Measurements from ENCODE around the gene ZCCHC24.
A peak's percentile ranks its signal among the peaks of the same experiment; 100 is the strongest.

The ZCCHC24 gene

GRCh38 chr10:79392020-79392398, 53.4 kb downstream of the ZCCHC24 start:
- Histone ChIP-seq H3K9me3 (ENCODE audit: insufficient read depth, low read depth, low read length) (peaks cover under 1% of the 10 kb centered on the region), H2AFZ (ENCODE audit: insufficient read depth, low read length, poor library complexity) (peak overlapping the region; percentile 24), H3K36me3 (ENCODE audit: control insufficient read depth in 1 of 2, insufficient read depth in 2 of 2, low read length in 2 of 2) (no peaks in the 10 kb centered on the region), H4K12ac (ENCODE audit: low read depth, low read length) (no peak overlapping the region), H3K14ac (ENCODE audit: low read length) (no peak overlapping the region), H3K18ac (ENCODE audit: low read length) (no peak overlapping the region), H4K91ac (ENCODE audit: low read depth, low read length) (peak overlapping the region; percentile 51), H2BK120ac (ENCODE audit: insufficient read depth, low read length, poor library complexity) (no peak overlapping the region), H2AK5ac (ENCODE audit: low read length) (no peak overlapping the region), H3K23ac (ENCODE audit: low read length) (no peak overlapping the region), H3K4me2 (ENCODE audit: low read length) (no peak overlapping the region), H3K79me2 (ENCODE audit: control insufficient read depth, insufficient read depth, low read length, poor library complexity) (no peaks in the 10 kb centered on the region), H2BK12ac (ENCODE audit: low read length) (no peak overlapping the region), H3K27ac (ENCODE audit: low read depth, low read length) (no peak overlapping the region), H3K9ac (ENCODE audit: low read length) (no peak overlapping the region), H3K4me1 (ENCODE audit: control insufficient read depth in 1 of 2, insufficient read depth in 2 of 2, low read length in 2 of 2) (peaks cover 9 to 12% of the 10 kb centered on the region in 2 experiments), H2BK5ac (ENCODE audit: low read depth, low read length, poor library complexity) (no peak overlapping the region), H4K8ac (ENCODE audit: low read depth, low read length) (no peak overlapping the region), H3K4ac (ENCODE audit: low read depth, low read length) (no peak overlapping the region), H3K4me3 (ENCODE audit: low read depth, low read length) (no peak overlapping the region), H3K79me1 (ENCODE audit: low read length) (peaks cover 2% of the 10 kb centered on the region), H3K27me3 (ENCODE audit: insufficient read depth, low read length) (no peaks in the 10 kb centered on the region)
- no peak for DNase-seq
- WGBS (ENCODE audit: extremely low coverage, insufficient coverage, insufficient read length): no CpG with 5 or more reads among the region's 14 CpGs

GRCh38 chr10:79391231-79392019, 54.0 kb downstream of the ZCCHC24 start:
- no peak overlapping the region for H2BK12ac ChIP-seq (ENCODE audit: low read length)
- no CpG with 5 or more reads among the region's 12 CpGs for WGBS (ENCODE audit: extremely low coverage, insufficient coverage, insufficient read length)
- H3K14ac ChIP-seq (ENCODE audit: low read length): no peak overlapping the region
- H3K4me2 ChIP-seq (ENCODE audit: low read length): no peak overlapping the region
- H2AK5ac ChIP-seq (ENCODE audit: low read length): no peak overlapping the region
- H3K27me3 ChIP-seq (ENCODE audit: insufficient read depth, low read length): no peaks in the 10 kb centered on the region
- DNase-seq: no peak
- no peak overlapping the region for H3K4ac ChIP-seq (ENCODE audit: low read depth, low read length)
- H3K18ac ChIP-seq (ENCODE audit: low read length): no peak overlapping the region
- H3K79me1 ChIP-seq (ENCODE audit: low read length): peaks cover 2% of the 10 kb centered on the region
- peak overlapping the region; percentile 24 for H2AFZ ChIP-seq (ENCODE audit: insufficient read depth, low read length, poor library complexity)
- no peak overlapping the region for H2BK5ac ChIP-seq (ENCODE audit: low read depth, low read length, poor library complexity)
- H4K12ac ChIP-seq (ENCODE audit: low read depth, low read length): no peak overlapping the region
- H3K9me3 ChIP-seq (ENCODE audit: insufficient read depth, low read depth, low read length): no peaks in the 10 kb centered on the region
- H3K4me1 ChIP-seq (ENCODE audit: control insufficient read depth in 1 of 2, insufficient read depth in 2 of 2, low read length in 2 of 2): peaks cover 11 to 12% of the 10 kb centered on the region in 2 experiments
- H3K27ac ChIP-seq (ENCODE audit: low read depth, low read length): no peak overlapping the region
- no peak overlapping the region for H3K4me3 ChIP-seq (ENCODE audit: low read depth, low read length)
- no peak overlapping the region for H2BK120ac ChIP-seq (ENCODE audit: insufficient read depth, low read length, poor library complexity)
- no peaks in the 10 kb centered on the region for H3K36me3 ChIP-seq (ENCODE audit: control insufficient read depth in 1 of 2, insufficient read depth in 2 of 2, low read length in 2 of 2)
- H3K9ac ChIP-seq (ENCODE audit: low read length): no peak overlapping the region
- H4K91ac ChIP-seq (ENCODE audit: low read depth, low read length): peak overlapping the region; percentile 51
- H3K23ac ChIP-seq (ENCODE audit: low read length): no peak overlapping the region
- H3K79me2 ChIP-seq (ENCODE audit: control insufficient read depth, insufficient read depth, low read length, poor library complexity): no peaks in the 10 kb centered on the region
- H4K8ac ChIP-seq (ENCODE audit: low read depth, low read length): no peak overlapping the region

- H4K12ac ChIP-seq (ENCODE audit: low read depth, low read length): no peak overlapping the region
- H3K18ac ChIP-seq (ENCODE audit: low read length): no peak overlapping the region
- H2BK5ac ChIP-seq (ENCODE audit: low read depth, low read length, poor library complexity): no peak overlapping the region
- H2AK5ac ChIP-seq (ENCODE audit: low read length): no peak overlapping the region
- no peak overlapping the region for H3K9ac ChIP-seq (ENCODE audit: low read length)
- WGBS (ENCODE audit: extremely low coverage, insufficient coverage, insufficient read length): no CpG with 5 or more reads among the region's 16 CpGs
- H3K9me3 ChIP-seq (ENCODE audit: insufficient read depth, low read depth, low read length): no peaks in the 10 kb centered on the region
- H4K8ac ChIP-seq (ENCODE audit: low read depth, low read length): peak overlapping the region; percentile 20
- H4K91ac ChIP-seq (ENCODE audit: low read depth, low read length): no peak overlapping the region
- H3K14ac ChIP-seq (ENCODE audit: low read length): no peak overlapping the region
- peaks cover 11 to 12% of the 10 kb centered on the region in 2 experiments for H3K4me1 ChIP-seq (ENCODE audit: control insufficient read depth in 1 of 2, insufficient read depth in 2 of 2, low read length in 2 of 2)
- H3K4me2 ChIP-seq (ENCODE audit: low read length): no peak overlapping the region
- H3K79me1 ChIP-seq (ENCODE audit: low read length): peaks cover 2% of the 10 kb centered on the region
- no peak overlapping the region for H3K23ac ChIP-seq (ENCODE audit: low read length)
- H3K4ac ChIP-seq (ENCODE audit: low read depth, low read length): no peak overlapping the region
- H3K27me3 ChIP-seq (ENCODE audit: insufficient read depth, low read length): no peaks in the 10 kb centered on the region
- H2AFZ ChIP-seq (ENCODE audit: insufficient read depth, low read length, poor library complexity): no peak overlapping the region
- DNase-seq: no peak
- H3K36me3 ChIP-seq (ENCODE audit: control insufficient read depth in 1 of 2, insufficient read depth in 2 of 2, low read length in 2 of 2): no peaks in the 10 kb centered on the region
- H3K79me2 ChIP-seq (ENCODE audit: control insufficient read depth, insufficient read depth, low read length, poor library complexity): no peaks in the 10 kb centered on the region
- H3K27ac ChIP-seq (ENCODE audit: low read depth, low read length): no peak overlapping the region
- no peak overlapping the region for H2BK120ac ChIP-seq (ENCODE audit: insufficient read depth, low read length, poor library complexity)
- H3K4me3 ChIP-seq (ENCODE audit: low read depth, low read length): no peak overlapping the region
- no peak overlapping the region for H2BK12ac ChIP-seq (ENCODE audit: low read length)
Observed at GRCh38 chr10:79390551-79391229, 54.7 kb downstream of the ZCCHC24 start.

- no CpG with 5 or more reads among the region's 2 CpGs for WGBS (ENCODE audit: extremely low coverage, insufficient coverage, insufficient read length)
- H3K4me3 ChIP-seq (ENCODE audit: low read depth, low read length): no peak overlapping the region
- no peak overlapping the region for H3K4me2 ChIP-seq (ENCODE audit: low read length)
- H2BK12ac ChIP-seq (ENCODE audit: low read length): no peak overlapping the region
- no peak overlapping the region for H3K9ac ChIP-seq (ENCODE audit: low read length)
- peaks cover 11 to 12% of the 10 kb centered on the region in 2 experiments for H3K4me1 ChIP-seq (ENCODE audit: control insufficient read depth in 1 of 2, insufficient read depth in 2 of 2, low read length in 2 of 2)
- H3K79me2 ChIP-seq (ENCODE audit: control insufficient read depth, insufficient read depth, low read length, poor library complexity): no peaks in the 10 kb centered on the region
- H3K4ac ChIP-seq (ENCODE audit: low read depth, low read length): no peak overlapping the region
- no peaks in the 10 kb centered on the region for H3K36me3 ChIP-seq (ENCODE audit: control insufficient read depth in 1 of 2, insufficient read depth in 2 of 2, low read length in 2 of 2)
- H3K9me3 ChIP-seq (ENCODE audit: insufficient read depth, low read depth, low read length): no peaks in the 10 kb centered on the region
- no peak overlapping the region for H4K12ac ChIP-seq (ENCODE audit: low read depth, low read length)
- no peak overlapping the region for H2BK120ac ChIP-seq (ENCODE audit: insufficient read depth, low read length, poor library complexity)
- peaks cover 2% of the 10 kb centered on the region for H3K79me1 ChIP-seq (ENCODE audit: low read length)
- H3K18ac ChIP-seq (ENCODE audit: low read length): no peak overlapping the region
- H2AK5ac ChIP-seq (ENCODE audit: low read length): no peak overlapping the region
- no peak overlapping the region for H4K8ac ChIP-seq (ENCODE audit: low read depth, low read length)
- no peak overlapping the region for H3K14ac ChIP-seq (ENCODE audit: low read length)
- no peak overlapping the region for H3K23ac ChIP-seq (ENCODE audit: low read length)
- no peak overlapping the region for H2BK5ac ChIP-seq (ENCODE audit: low read depth, low read length, poor library complexity)
- H3K27ac ChIP-seq (ENCODE audit: low read depth, low read length): no peak overlapping the region
- H4K91ac ChIP-seq (ENCODE audit: low read depth, low read length): no peak overlapping the region
- no peak for DNase-seq
- no peaks in the 10 kb centered on the region for H3K27me3 ChIP-seq (ENCODE audit: insufficient read depth, low read length)
- H2AFZ ChIP-seq (ENCODE audit: insufficient read depth, low read length, poor library complexity): no peak overlapping the region
Observed at GRCh38 chr10:79390057-79390456, 55.4 kb downstream of the ZCCHC24 start.

Measured in trophoblast cell (in vitro differentiated cells and primary cell).